Brain pericyte (primary cell): Measurements from ENCODE around the gene GDF2.
A peak's percentile ranks its signal among the peaks of the same experiment; 100 is the strongest.

Source experiments
- DNase-seq: peaks from one replicate; pipeline ENCODE4 v3.0.0-alpha.2; 2012; ENCODE audit warnings: low read depth, low spot score

Gene GDF2

GRCh38 chr10:47332946-47333345 is 10.7 kb downstream of the GDF2 start:
- no peak for DNase-seq

GRCh38 chr10:47333532-47333931 is 11.3 kb downstream of the GDF2 start:
- no peak for DNase-seq

- DNase-seq, result no peak
These were observed 12.4 kb downstream of the GDF2 start for GRCh38 chr10:47334466-47335295.

- DNase-seq, result no peak
These were observed 13.7 kb downstream of the GDF2 start for GRCh38 chr10:47335906-47336305.

- DNase-seq, result peak; percentile 42
These were observed 14.3 kb downstream of the GDF2 start for GRCh38 chr10:47336387-47337134.

GRCh38 chr10:47337310-47337709 is 15.1 kb downstream of the GDF2 start:
- no peak for DNase-seq

GRCh38 chr10:47339186-47339735 is 17.0 kb downstream of the GDF2 start:
- no peak for DNase-seq

GRCh38 chr10:47339759-47340607 is 17.7 kb downstream of the GDF2 start:
- DNase-seq, result no peak

- no peak for DNase-seq
These were observed 18.4 kb downstream of the GDF2 start for GRCh38 chr10:47340608-47341170.

GRCh38 chr10:47344996-47345870 is 23.0 kb downstream of the GDF2 start:
- no peak for DNase-seq

GRCh38 chr10:47346581-47347302 is 24.5 kb downstream of the GDF2 start:
- DNase-seq, result no peak

- DNase-seq, result no peak
These were observed 25.0 kb downstream of the GDF2 start for GRCh38 chr10:47347303-47347675.

- no peak for DNase-seq
These were observed 25.9 kb downstream of the GDF2 start, which contains the start of gene RBP3 for GRCh38 chr10:47348138-47348651. TSS of gene RBP3 (plus strand) at chr10:47348363. CDS start at chr10:47348485, 122 bp downstream.

- DNase-seq, result no peak
These were observed 26.6 kb downstream of the GDF2 start for GRCh38 chr10:47348661-47349470.

- no peak for DNase-seq
These were observed 27.3 kb downstream of the GDF2 start for GRCh38 chr10:47349516-47349915.

GRCh38 chr10:47349941-47350371 is 27.7 kb downstream of the GDF2 start:
- DNase-seq, result no peak

- no peak for DNase-seq
These were observed 28.7 kb downstream of the GDF2 start for GRCh38 chr10:47350671-47351640.
